Measurements from ENCODE around the gene CHAF1A. TPM values are rescaled to one million over a fixed set of nuclear protein-coding genes. Genes with fewer than 3 reads are reported as not detected.

CHAF1A gene
- total RNA-seq, 1 donor from 2014 or later, result 6.6 TPM

DNA sequence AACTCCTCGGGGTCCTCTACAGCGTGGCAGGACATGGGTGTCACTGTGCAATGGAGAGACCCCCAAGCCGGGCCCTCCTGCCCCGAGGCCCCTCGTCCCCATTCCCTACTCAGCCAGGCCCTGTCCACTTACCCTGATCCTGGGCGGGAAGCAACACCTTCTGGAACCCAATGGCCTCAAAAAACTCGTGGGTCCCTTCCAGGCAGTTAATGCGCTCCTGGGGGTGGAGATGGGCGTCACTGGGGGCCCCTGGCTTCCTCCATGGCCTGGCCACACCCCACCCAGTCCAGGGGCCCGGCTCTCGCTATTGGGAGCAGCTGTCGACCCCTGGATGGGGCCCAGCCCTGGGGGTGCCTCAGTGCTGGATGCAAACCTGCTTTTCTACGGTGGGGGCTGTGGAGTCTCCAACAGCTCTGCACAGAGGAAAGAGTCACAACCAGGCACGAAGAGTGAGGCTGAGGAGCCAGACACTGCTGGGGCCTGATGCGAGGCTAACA lies 44.3 kb downstream of the CHAF1A start:
- H3K4me1 Mint-ChIP-seq (ENCODE audit: low read depth), result no peaks in the 10 kb centered on the region
- H3K27me3 Mint-ChIP-seq (ENCODE audit: low read depth), result no peaks in the 10 kb centered on the region
- DNase-seq (ENCODE audit: low spot score), result no peak
- no peaks in the 10 kb centered on the region for H3K9me3 Mint-ChIP-seq (ENCODE audit: low read depth)
- no peak overlapping the region for H3K4me3 Mint-ChIP-seq (ENCODE audit: unreplicated experiment)
- no peak overlapping the region for H3K27ac Mint-ChIP-seq (ENCODE audit: unreplicated experiment)
- H3K36me3 Mint-ChIP-seq (ENCODE audit: low read depth), result peaks cover 13% of the 10 kb centered on the region
- TF ChIP-seq, protein P1, sequence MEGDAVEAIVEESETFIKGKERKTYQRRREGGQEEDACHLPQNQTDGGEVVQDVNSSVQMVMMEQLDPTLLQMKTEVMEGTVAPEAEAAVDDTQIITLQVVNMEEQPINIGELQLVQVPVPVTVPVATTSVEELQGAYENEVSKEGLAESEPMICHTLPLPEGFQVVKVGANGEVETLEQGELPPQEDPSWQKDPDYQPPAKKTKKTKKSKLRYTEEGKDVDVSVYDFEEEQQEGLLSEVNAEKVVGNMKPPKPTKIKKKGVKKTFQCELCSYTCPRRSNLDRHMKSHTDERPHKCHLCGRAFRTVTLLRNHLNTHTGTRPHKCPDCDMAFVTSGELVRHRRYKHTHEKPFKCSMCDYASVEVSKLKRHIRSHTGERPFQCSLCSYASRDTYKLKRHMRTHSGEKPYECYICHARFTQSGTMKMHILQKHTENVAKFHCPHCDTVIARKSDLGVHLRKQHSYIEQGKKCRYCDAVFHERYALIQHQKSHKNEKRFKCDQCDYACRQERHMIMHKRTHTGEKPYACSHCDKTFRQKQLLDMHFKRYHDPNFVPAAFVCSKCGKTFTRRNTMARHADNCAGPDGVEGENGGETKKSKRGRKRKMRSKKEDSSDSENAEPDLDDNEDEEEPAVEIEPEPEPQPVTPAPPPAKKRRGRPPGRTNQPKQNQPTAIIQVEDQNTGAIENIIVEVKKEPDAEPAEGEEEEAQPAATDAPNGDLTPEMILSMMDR (IDR thresholded peaks at IDR 0.05), result no peak

- H3K9me3 Mint-ChIP-seq (ENCODE audit: low read depth), result no peaks in the 10 kb centered on the region
- DNase-seq (ENCODE audit: low spot score), result no peak
- TF ChIP-seq, protein P1 (IDR thresholded peaks at IDR 0.05), result no peak
- H3K4me1 Mint-ChIP-seq (ENCODE audit: low read depth), result no peaks in the 10 kb centered on the region
- no peaks in the 10 kb centered on the region for H3K27me3 Mint-ChIP-seq (ENCODE audit: low read depth)
- H3K36me3 Mint-ChIP-seq (ENCODE audit: low read depth), result peaks cover 14% of the 10 kb centered on the region
- H3K27ac Mint-ChIP-seq (ENCODE audit: unreplicated experiment), result no peak overlapping the region
- no peak overlapping the region for H3K4me3 Mint-ChIP-seq (ENCODE audit: unreplicated experiment)
Observed at GRCh38 chr19:4447327-4448146, 45.1 kb downstream of the CHAF1A start.

DNA sequence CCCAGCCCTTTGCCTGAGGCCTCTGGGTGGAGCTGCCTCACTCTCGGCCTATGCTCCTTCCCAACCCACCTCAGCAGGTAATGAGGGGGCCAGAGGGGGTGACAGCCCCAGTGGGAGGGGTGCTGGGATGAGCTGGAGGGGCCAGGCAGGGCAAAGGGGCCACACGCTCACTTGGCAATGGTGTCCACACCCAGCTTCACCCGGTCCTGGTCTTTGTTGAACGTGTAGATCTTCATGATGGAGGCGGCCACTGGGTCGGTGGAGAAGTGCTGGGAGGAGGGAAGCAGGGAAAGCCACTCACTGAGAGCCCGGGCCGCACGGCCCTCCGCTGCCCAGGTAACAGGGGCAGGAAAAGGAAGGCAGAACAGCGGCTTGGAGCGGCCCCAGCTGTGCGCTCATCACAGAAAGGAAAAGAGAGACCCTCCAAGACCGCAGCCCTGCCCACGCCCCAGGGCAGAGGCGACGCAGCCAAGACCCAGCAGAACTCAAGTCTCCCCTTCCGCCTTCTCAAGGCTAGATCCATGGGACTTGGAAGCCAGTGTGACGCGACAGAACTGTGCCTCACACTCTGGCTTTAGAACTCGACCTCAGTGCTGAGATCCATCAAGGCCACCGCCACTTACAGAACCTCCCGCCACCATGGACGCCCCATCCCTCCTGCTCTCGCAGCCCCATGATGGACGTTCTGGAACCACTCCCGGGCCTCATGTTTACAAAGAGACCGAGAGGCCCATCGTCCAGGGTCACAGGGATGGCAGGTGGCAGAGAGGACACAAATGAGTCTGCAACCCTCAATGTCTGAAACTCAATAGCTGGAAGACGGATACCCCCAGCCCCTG lies 45.9 kb downstream of the CHAF1A start:
- no peak for DNase-seq (ENCODE audit: low spot score)
- H3K36me3 Mint-ChIP-seq (ENCODE audit: low read depth), result peaks cover 18% of the 10 kb centered on the region
- H3K4me1 Mint-ChIP-seq (ENCODE audit: low read depth), result no peaks in the 10 kb centered on the region
- no peaks in the 10 kb centered on the region for H3K9me3 Mint-ChIP-seq (ENCODE audit: low read depth)
- H3K27me3 Mint-ChIP-seq (ENCODE audit: low read depth), result no peaks in the 10 kb centered on the region
- TF ChIP-seq, protein P1 (IDR thresholded peaks at IDR 0.05), result no peak
- H3K27ac Mint-ChIP-seq (ENCODE audit: unreplicated experiment), result no peak overlapping the region
- H3K4me3 Mint-ChIP-seq (ENCODE audit: unreplicated experiment), result no peak overlapping the region

- H3K4me3 Mint-ChIP-seq (ENCODE audit: unreplicated experiment), result no peak overlapping the region
- H3K36me3 Mint-ChIP-seq (ENCODE audit: low read depth), result peaks cover 18% of the 10 kb centered on the region
- TF ChIP-seq, protein P1 (IDR thresholded peaks at IDR 0.05), result no peak
- DNase-seq (ENCODE audit: low spot score), result no peak
- H3K4me1 Mint-ChIP-seq (ENCODE audit: low read depth), result no peaks in the 10 kb centered on the region
- no peaks in the 10 kb centered on the region for H3K27me3 Mint-ChIP-seq (ENCODE audit: low read depth)
- no peaks in the 10 kb centered on the region for H3K9me3 Mint-ChIP-seq (ENCODE audit: low read depth)
- H3K27ac Mint-ChIP-seq (ENCODE audit: unreplicated experiment), result no peak overlapping the region
Observed at GRCh38 chr19:4449022-4449638, 46.7 kb downstream of the CHAF1A start.

GRCh38 chr19:4449639-4450028 lies 47.2 kb downstream of the CHAF1A start:
- Mint-ChIP-seq H3K36me3 (ENCODE audit: low read depth) (peaks cover 18% of the 10 kb centered on the region), H3K27me3 (ENCODE audit: low read depth) (no peaks in the 10 kb centered on the region)
- no peak for DNase-seq (ENCODE audit: low spot score)

More at GRCh38 chr19:4449639-4450028, 47.2 kb downstream of the CHAF1A start:
- H3K9me3 Mint-ChIP-seq (ENCODE audit: low read depth), result no peaks in the 10 kb centered on the region
- no peak overlapping the region for H3K27ac Mint-ChIP-seq (ENCODE audit: unreplicated experiment)
- TF ChIP-seq, protein P1 (IDR thresholded peaks at IDR 0.05), result no peak
- peaks cover under 1% of the 10 kb centered on the region for H3K4me1 Mint-ChIP-seq (ENCODE audit: low read depth)
- no peak overlapping the region for H3K4me3 Mint-ChIP-seq (ENCODE audit: unreplicated experiment)

Measured in chondrocyte (in vitro differentiated cells).